Retinal pigment epithelial cell (primary cell): ENCODE data around the gene SGSM1.

Source experiments
- DNase-seq: peaks from one replicate; pipeline ENCODE4 v3.0.0-alpha.2; 2010; ENCODE audit warnings: low read depth
- H3K4me3 ChIP-seq: 2 replicates; pipeline ENCODE4 v1.5.1; 2011; ENCODE audit warnings: mild to moderate bottlenecking, low read length, control low read depth, moderate library complexity
- TF ChIP-seq, protein P1 (sequence below): conservative IDR thresholded peaks from 2 replicates; pipeline ENCODE4 v1.5.1; 2011; ENCODE audit warnings: low read depth, low read length, control low read depth, inconsistent platforms

SGSM1 gene

GRCh38 chr22:24926428-24926725 lies 120.4 kb downstream of the SGSM1 start:
- H3K4me3 ChIP-seq, result no peak overlapping the region
- DNase-seq, result no peak
- TF ChIP-seq, protein P1, sequence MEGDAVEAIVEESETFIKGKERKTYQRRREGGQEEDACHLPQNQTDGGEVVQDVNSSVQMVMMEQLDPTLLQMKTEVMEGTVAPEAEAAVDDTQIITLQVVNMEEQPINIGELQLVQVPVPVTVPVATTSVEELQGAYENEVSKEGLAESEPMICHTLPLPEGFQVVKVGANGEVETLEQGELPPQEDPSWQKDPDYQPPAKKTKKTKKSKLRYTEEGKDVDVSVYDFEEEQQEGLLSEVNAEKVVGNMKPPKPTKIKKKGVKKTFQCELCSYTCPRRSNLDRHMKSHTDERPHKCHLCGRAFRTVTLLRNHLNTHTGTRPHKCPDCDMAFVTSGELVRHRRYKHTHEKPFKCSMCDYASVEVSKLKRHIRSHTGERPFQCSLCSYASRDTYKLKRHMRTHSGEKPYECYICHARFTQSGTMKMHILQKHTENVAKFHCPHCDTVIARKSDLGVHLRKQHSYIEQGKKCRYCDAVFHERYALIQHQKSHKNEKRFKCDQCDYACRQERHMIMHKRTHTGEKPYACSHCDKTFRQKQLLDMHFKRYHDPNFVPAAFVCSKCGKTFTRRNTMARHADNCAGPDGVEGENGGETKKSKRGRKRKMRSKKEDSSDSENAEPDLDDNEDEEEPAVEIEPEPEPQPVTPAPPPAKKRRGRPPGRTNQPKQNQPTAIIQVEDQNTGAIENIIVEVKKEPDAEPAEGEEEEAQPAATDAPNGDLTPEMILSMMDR, result no peak

DNA sequence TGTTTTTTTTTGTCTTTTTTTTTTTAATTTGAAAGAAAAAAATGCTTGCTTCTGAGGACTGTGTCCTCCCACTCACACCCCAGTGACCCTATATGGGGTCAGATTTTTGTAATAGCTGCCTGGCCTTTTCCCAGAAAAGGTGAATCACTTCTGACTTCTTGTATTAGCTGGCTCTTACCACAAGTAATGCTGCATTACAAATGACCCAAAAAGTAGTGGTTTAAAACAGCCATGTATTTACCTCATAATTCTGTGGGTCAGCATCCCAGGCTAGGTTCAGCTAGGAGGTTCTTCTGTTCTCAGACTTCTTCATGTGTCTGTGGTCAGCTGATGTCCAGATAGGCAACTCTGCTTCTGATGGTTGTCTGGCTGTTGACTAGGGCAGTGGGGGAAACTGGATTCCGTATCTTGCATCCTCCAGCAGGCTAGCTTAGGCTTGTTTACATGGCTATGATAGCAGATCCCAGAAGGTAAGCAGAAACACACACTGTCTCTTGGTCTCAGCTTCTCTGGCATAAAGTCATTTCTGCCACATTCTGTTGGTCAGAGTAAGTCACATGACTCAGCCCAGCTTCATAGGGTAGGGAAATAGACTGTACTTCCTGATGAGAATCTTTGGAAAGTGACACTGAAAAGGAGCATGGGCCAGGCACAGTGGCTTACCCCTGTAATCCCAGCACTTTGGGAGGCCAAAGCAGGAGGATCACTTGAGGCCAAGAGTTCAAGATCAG lies 121.0 kb downstream of the SGSM1 start:
- no peak for DNase-seq
- H3K4me3 ChIP-seq, result no peak overlapping the region

GRCh38 chr22:24928322-24928721 lies 122.3 kb downstream of the SGSM1 start:
- no peak for DNase-seq
- no peak overlapping the region for H3K4me3 ChIP-seq
- TF ChIP-seq, protein P1, result no peak

More for the DNA sequence above, 121.0 kb downstream of the SGSM1 start:
- TF ChIP-seq, protein P1, result no peak

DNA sequence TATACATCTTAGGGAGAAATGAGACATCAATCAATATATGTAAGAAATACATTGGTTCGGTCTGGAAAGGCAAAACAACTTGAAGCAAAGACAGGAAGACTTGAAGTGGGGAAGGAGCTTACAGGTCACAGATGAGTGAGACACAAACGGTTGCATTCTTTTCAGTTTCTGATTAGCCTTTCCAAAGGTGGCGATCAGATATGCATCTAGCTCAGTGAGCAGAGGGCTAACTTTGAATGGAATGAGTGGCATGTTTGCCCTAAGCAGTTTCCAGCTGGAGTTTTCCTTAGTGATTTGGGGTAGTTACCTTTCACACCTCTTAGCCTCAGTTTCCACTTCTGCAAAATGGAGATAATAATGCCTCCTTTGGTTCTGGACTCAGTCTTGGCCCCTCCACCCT lies 124.7 kb downstream of the SGSM1 start:
- H3K4me3 ChIP-seq, result no peak overlapping the region
- no peak for DNase-seq
- TF ChIP-seq, protein P1, result no peak

DNA sequence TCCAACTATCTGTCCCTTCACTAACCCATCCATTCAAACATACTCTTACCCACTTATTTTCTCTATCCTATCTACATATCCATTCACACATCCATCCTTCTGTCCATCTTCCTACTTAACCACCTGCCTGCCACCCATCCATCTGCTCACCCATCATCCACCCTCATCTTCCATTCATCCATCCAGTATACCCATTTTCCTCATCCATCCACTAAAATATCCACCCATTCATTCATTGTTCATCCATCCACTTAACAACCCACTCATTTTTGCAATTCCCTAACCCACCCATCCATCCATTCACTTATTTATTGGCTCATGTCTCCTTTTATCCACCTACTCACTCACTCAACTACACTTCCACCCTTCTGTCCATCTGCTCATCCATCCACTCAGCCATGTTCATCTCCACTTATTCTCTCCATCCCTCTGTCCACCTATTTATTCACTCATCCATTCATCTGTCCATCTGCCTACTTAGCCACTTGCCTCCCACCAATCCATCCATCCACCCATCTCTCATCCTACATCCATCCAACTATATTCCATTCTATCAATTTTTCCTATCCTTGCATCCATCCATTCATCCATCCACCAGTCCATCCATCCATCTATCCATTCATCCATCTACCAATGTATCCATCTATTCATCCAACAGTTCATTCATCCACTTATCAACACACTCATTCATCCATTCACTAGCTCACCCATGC lies 129.9 kb downstream of the SGSM1 start:
- no peak overlapping the region for H3K4me3 ChIP-seq
- no peak for DNase-seq
- TF ChIP-seq, protein P1, result no peak

- no peak overlapping the region for H3K4me3 ChIP-seq
- TF ChIP-seq, protein P1, result peak; percentile 64
- DNase-seq, result no peak
Observed at GRCh38 chr22:24937114-24937513, 131.1 kb downstream of the SGSM1 start.
